Activated CD8-positive, alpha-beta T cell treated with anti-CD3 and anti-CD28 coated beads, Interleukin-2, amount 10 ng/mL, durations not matched to agents 7 days and 5 days (primary cell): ENCODE measurements around the gene CDC23. TPM values are rescaled to one million over a fixed set of nuclear protein-coding genes. Genes with fewer than 3 reads are reported as not detected.

ENCODE experiments used
- ATAC-seq: fragments of 150-1000 bp; cut with Tn5 transposase; one replicate; pipeline ENCODE4 v1.10.0; 2021; ENCODE audit warnings: moderate library complexity
- CTCF ChIA-PET: fragments of 350-600 bp; sonication (Branson Sonifier 250); formaldehyde crosslinking; loops from one replicate; lab custom pipeline; 2021; ENCODE audit warnings: antibody characterized with exemption; lab: Charles Lee
- POLR2A ChIA-PET: fragments of 350-600 bp; sonication (Branson Sonifier 250); formaldehyde crosslinking; loops from one replicate; lab custom pipeline; 2021; ENCODE audit warnings: antibody characterized with exemption; lab: Charles Lee
- DNase-seq: peaks from one replicate; pipeline ENCODE4 v3.0.0-alpha.2; 2020
- H3K27ac Mint-ChIP-seq: one replicate; pipeline ENCODE4 v1.8.0; 2021; ENCODE audit warnings: mild to moderate bottlenecking, mixed read lengths
- H3K27me3 Mint-ChIP-seq: one replicate; pipeline ENCODE4 v1.8.0; 2021; ENCODE audit warnings: low read depth, mixed read lengths
- H3K36me3 Mint-ChIP-seq: one replicate; pipeline ENCODE4 v1.8.0; 2021; ENCODE audit warnings: low read depth, mixed read lengths
- H3K4me1 Mint-ChIP-seq: one replicate; pipeline ENCODE4 v1.8.0; 2021; ENCODE audit warnings: low read depth, mixed read lengths
- H3K4me3 Mint-ChIP-seq: one replicate; pipeline ENCODE4 v1.8.0; 2021; ENCODE audit warnings: mild to moderate bottlenecking, mixed read lengths
- H3K9me3 Mint-ChIP-seq: one replicate; pipeline ENCODE4 v1.8.0; 2022; ENCODE audit warnings: mixed read lengths; ENCODE audit not compliant: insufficient read depth
- total RNA-seq, 2 experiments: library from RNA; stranded (reverse); gene quantifications; one replicate each; pipeline ENCODE4 v1.2.3, GENCODE V29; 2021

CDC23 gene
- total RNA-seq, 2 experiments from 2014 or later = 34.1 to 36.6 TPM

DNA sequence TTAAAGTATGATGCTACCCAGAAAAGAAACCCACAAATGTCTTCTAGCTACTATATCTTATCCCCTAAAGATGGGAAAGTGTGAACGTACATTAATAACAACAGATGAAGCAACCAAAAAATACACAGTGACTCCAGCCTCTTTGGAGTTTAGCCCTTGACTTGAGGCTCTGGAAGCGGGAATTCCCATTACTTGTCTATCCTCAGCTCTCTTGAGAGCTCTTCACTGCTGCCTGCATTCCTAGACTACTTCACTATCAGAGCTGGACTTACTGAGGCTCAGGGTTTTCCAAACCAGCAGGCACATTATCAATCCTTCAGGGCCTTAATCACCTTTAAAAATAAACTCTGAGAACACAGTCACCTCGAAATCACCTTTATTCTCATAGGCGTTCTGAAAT, 72.9 kb downstream of the CDC23 start:
- POLR2A ChIA-PET = no interaction called here
- Mint-ChIP-seq H3K4me3 (no peak overlapping the region), H3K4me1 (no peaks in the 10 kb centered on the region), H3K27ac (no peak overlapping the region), H3K36me3 (no peaks in the 10 kb centered on the region), H3K9me3 (no peaks in the 10 kb centered on the region), H3K27me3 (peaks cover 23% of the 10 kb centered on the region)
- ATAC-seq (no peak), DNase-seq (no peak)
- CTCF ChIA-PET = interaction anchor here (0.6 to 1.7 kb wide), 5 partner anchors 13 to 212 kb away, joined by 3 to 10 read pairs (median 3); no protein-coding TSS in a partner anchor

- H3K4me3 Mint-ChIP-seq = no peak overlapping the region
- ATAC-seq (no peak), DNase-seq (no peak)
- no peak overlapping the region for H3K27ac Mint-ChIP-seq
- POLR2A ChIA-PET = no interaction called here
- CTCF ChIA-PET = interaction anchor here (0.8 to 1.7 kb wide), 5 partner anchors 13 to 212 kb away, joined by 3 to 10 read pairs (median 3); no protein-coding TSS in a partner anchor
- peaks cover 23% of the 10 kb centered on the region for H3K27me3 Mint-ChIP-seq
- H3K36me3 Mint-ChIP-seq = no peaks in the 10 kb centered on the region
- H3K9me3 Mint-ChIP-seq = no peaks in the 10 kb centered on the region
- H3K4me1 Mint-ChIP-seq = no peaks in the 10 kb centered on the region
Measured at GRCh38 chr5:138139781-138140090, 73.4 kb downstream of the CDC23 start.

DNA sequence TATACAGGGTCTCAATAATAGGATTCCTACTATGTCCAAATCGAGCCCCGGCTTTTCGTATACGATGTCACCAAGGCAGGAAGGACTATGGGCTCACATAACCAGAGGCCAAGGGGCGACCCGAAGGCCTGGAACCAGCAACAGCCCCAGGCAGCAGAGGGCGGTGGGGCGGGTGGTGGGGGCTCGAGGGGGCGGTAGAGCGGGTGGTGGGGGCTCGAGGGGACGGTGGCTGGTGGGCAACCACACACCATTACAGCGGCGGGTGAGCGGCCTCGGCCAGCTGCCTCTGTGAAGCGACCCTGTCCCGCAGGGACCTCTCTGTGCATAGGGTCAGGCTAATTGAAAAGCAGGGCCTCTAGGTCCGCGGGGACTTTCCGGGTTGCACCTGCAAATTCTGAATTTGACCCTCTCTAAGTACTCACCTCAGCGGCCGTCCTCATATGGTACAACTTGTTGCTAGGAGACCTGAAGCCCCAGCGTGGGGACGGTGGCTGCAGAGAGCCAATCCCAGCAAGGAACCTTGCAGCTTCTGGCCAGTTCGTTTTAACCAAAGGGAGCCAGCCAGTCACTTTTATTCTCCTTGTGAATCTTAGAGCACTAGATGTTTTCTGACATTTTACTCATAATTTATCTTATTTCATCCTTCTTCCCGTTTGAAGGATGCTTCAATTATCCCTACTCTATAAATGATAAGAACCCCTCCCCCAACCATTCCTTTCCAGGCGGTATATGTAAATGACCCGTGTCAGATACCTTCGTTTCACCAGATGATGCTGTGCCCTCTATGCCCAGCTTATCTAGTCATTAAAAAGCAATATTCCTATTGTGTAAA, 74.0 kb downstream of the CDC23 start, which contains the start of gene NME5:
TSS of gene NME5 (minus strand) at position 480 of the 832 bp plus-strand sequence. CDS start 648 bp downstream, outside the sequence.
- Mint-ChIP-seq H3K27me3 (peaks cover 23% of the 10 kb centered on the region), H3K9me3 (no peaks in the 10 kb centered on the region), H3K36me3 (no peaks in the 10 kb centered on the region), H3K4me3 (no peak within 1 kb of the TSS), H3K27ac (no peak within 1 kb of the TSS), H3K4me1 (no peaks in the 10 kb centered on the region)
- POLR2A ChIA-PET = no interaction called here
- DNase-seq (no peak), ATAC-seq (no peak)
- CTCF ChIA-PET = interaction anchor here (0.7 to 1.7 kb wide), 4 partner anchors 14 to 379 kb away, joined by 3 to 10 read pairs (median 3); no protein-coding TSS in a partner anchor

Other genes starting within 250 kb of the CDC23 start
- gene FAM13B, start 180.2 kb downstream of the CDC23 start, total RNA-seq = 10 to 100 TPM; 37.7 to 39.7 TPM
- gene WNT8A, start 129.3 kb downstream of the CDC23 start, total RNA-seq = not detected
- gene NME5, start 73.9 kb downstream of the CDC23 start, total RNA-seq = not detected
- gene BRD8, start 34.7 kb downstream of the CDC23 start, total RNA-seq = 10 to 100 TPM; 72.3 to 76.3 TPM
- gene KIF20A, start 34.2 kb downstream of the CDC23 start, total RNA-seq = 10 to 100 TPM; 70.1 to 72.0 TPM
- gene GFRA3, start 61.3 kb upstream of the CDC23 start, total RNA-seq = under 1 TPM; 0.16 to 0.18 TPM
- 10 to 100 TPM; 15.0 to 18.3 TPM for gene CDC25C, start 118.5 kb upstream of the CDC23 start, total RNA-seq
- gene FAM53C, start 124.9 kb upstream of the CDC23 start, total RNA-seq = 10 to 100 TPM; 26.9 to 29.9 TPM
- 10 to 100 TPM; 53.1 to 55.0 TPM for gene KDM3B, start 139.4 kb upstream of the CDC23 start, total RNA-seq
- gene REEP2, start 225.7 kb upstream of the CDC23 start, total RNA-seq = 1 to 10 TPM in 1 of 2 experiments, under 1 TPM in 1; 0.68 to 1.1 TPM